ENCODE results near the gene SPECC1L. TPM values are rescaled to one million over a fixed set of nuclear protein-coding genes. Genes with fewer than 3 reads are reported as not detected.

The SPECC1L gene
- total RNA-seq, 1 experiment from 2014 or later = 52.2 TPM

DNA sequence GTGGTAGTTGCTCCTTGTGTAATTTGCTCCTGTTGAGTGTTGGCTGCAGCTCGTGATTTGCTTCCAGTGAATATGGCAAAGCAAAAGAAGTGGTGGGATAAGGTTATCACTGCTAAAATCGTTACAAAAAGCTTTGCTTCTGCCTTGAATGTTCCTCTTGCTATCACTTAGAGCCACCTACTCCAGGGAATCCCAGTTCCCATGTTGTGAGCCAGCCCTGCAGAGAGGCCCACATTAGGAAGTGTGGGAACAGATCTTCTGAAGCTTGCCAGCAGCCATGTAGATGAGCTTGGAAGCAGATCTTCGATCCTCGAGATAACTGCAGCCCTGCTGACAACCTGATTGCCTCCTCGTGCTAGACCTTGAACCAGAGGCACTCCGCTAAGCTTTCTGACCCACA lies 71.0 kb downstream of the SPECC1L start:
- H3K36me3 Mint-ChIP-seq (ENCODE audit: insufficient read depth, unreplicated experiment) = peaks cover 37% of the 10 kb centered on the region
- no peaks in the 10 kb centered on the region for H3K27me3 Mint-ChIP-seq (ENCODE audit: unreplicated experiment)
- H3K4me1 Mint-ChIP-seq (ENCODE audit: low read depth, unreplicated experiment) = no peaks in the 10 kb centered on the region
- intact Hi-C loops (cut with micrococcal nuclease; ENCODE audit: unreplicated experiment) = no loop called here
- H3K27ac Mint-ChIP-seq (ENCODE audit: unreplicated experiment) = no peak overlapping the region
- no peak for DNase-seq
- H3K9me3 Mint-ChIP-seq (ENCODE audit: low read depth, unreplicated experiment) = no peaks in the 10 kb centered on the region
- no peak for TF ChIP-seq CTCF (IDR thresholded peaks at IDR 0.05; ENCODE audit: unreplicated experiment)
- CTCF ChIA-PET = no interaction called here
- no peak overlapping the region for H3K4me3 Mint-ChIP-seq (ENCODE audit: low read depth, unreplicated experiment)
- BruUV-seq (replicated peaks) = no TSS peak

DNA sequence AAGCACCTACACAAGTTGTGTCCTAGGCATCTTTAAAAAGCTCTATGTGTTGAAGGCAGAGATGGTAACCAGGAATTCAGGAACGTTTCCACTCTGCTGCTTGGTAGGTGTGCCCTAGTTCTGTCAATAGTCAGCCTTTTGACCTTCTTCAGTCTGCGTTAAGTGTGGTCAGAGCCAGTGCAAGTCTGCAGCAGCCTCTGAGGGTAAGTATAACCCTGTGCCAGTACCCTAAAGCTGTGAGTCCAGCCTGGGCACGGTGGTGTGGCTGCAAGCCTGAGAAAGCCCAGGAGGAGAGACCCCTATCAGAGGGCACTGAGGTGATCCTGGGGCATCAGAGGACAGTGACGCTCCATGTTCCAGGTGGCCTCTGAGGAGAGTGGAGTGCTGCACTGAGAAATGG lies 80.0 kb downstream of the SPECC1L start:
- CTCF ChIA-PET = no interaction called here
- Mint-ChIP-seq H3K27ac (ENCODE audit: unreplicated experiment) (no peak overlapping the region), H3K4me1 (ENCODE audit: low read depth, unreplicated experiment) (peaks cover 13% of the 10 kb centered on the region), H3K27me3 (ENCODE audit: unreplicated experiment) (no peaks in the 10 kb centered on the region), H3K4me3 (ENCODE audit: low read depth, unreplicated experiment) (no peak overlapping the region), H3K36me3 (ENCODE audit: insufficient read depth, unreplicated experiment) (peaks cover 25% of the 10 kb centered on the region), H3K9me3 (ENCODE audit: low read depth, unreplicated experiment) (peaks cover 2% of the 10 kb centered on the region)
- DNase-seq = no peak
- intact Hi-C loops (cut with micrococcal nuclease; ENCODE audit: unreplicated experiment) = no loop called here
- no TSS peak for BruUV-seq (replicated peaks)
- no peak for TF ChIP-seq CTCF (IDR thresholded peaks at IDR 0.05; ENCODE audit: unreplicated experiment)

- intact Hi-C loops (cut with micrococcal nuclease; ENCODE audit: unreplicated experiment) = no loop called here
- Mint-ChIP-seq H3K36me3 (ENCODE audit: insufficient read depth, unreplicated experiment) (peaks cover 11% of the 10 kb centered on the region), H3K27ac (ENCODE audit: unreplicated experiment) (no peak overlapping the region), H3K9me3 (ENCODE audit: low read depth, unreplicated experiment) (peaks cover 2% of the 10 kb centered on the region), H3K4me1 (ENCODE audit: low read depth, unreplicated experiment) (peaks cover 13% of the 10 kb centered on the region), H3K4me3 (ENCODE audit: low read depth, unreplicated experiment) (no peak overlapping the region), H3K27me3 (ENCODE audit: unreplicated experiment) (no peaks in the 10 kb centered on the region)
- BruUV-seq (replicated peaks) = no TSS peak
- CTCF ChIA-PET = no interaction called here
- DNase-seq = no peak
- TF ChIP-seq CTCF (IDR thresholded peaks at IDR 0.05; ENCODE audit: unreplicated experiment) = no peak
These were observed 82.5 kb downstream of the SPECC1L start for GRCh38 chr22:24353121-24353520.

- no peak for TF ChIP-seq CTCF (IDR thresholded peaks at IDR 0.05; ENCODE audit: unreplicated experiment)
- H3K27me3 Mint-ChIP-seq (ENCODE audit: unreplicated experiment) = no peaks in the 10 kb centered on the region
- no peaks in the 10 kb centered on the region for H3K4me1 Mint-ChIP-seq (ENCODE audit: low read depth, unreplicated experiment)
- H3K4me3 Mint-ChIP-seq (ENCODE audit: low read depth, unreplicated experiment) = no peak overlapping the region
- CTCF ChIA-PET = interaction anchor here (0.6 kb wide), 1 partner anchor 925 kb away, joined by 6 read pairs; no protein-coding TSS in a partner anchor
- no peak overlapping the region for H3K27ac Mint-ChIP-seq (ENCODE audit: unreplicated experiment)
- intact Hi-C loops (cut with micrococcal nuclease; ENCODE audit: unreplicated experiment) = no loop called here
- peaks cover 19% of the 10 kb centered on the region for H3K36me3 Mint-ChIP-seq (ENCODE audit: insufficient read depth, unreplicated experiment)
- peaks cover 2% of the 10 kb centered on the region for H3K9me3 Mint-ChIP-seq (ENCODE audit: low read depth, unreplicated experiment)
- no peak for DNase-seq
- no TSS peak for BruUV-seq (replicated peaks)
These were observed 84.9 kb downstream of the SPECC1L start for GRCh38 chr22:24355574-24355973.

Measured in Calu3 (cell line).